IMR-90 (cell line): ENCODE data around the gene KIF25. TPM values are rescaled to one million over a fixed set of nuclear protein-coding genes. Genes with fewer than 3 reads are reported as not detected.

Experiments used
- ATAC-seq: fragments of 200-7000 bp; cut with Tn5 transposase; 2 replicates; pipeline ENCODE4 v1.9.1; 2020; ENCODE audit warnings: low read depth, mild to moderate bottlenecking, moderate library complexity
- BruUV-seq: library from RNA; stranded (reverse); fragments of 400-500 nt; replicated peaks from 2 replicates; lab custom pipeline; 2021; lab: Mats Ljungman, UMichigan
- CTCF ChIA-PET: fragments of 300-600 bp; formaldehyde crosslinking; extraction: SDS; loops from one replicate; lab custom pipeline; 2021; ENCODE audit warnings: antibody characterized with exemption; lab: Yijun Ruan, JAX
- POLR2A ChIA-PET: fragments of 300-600 bp; sonication (Branson Sonifier 250); formaldehyde crosslinking; loops from one replicate; lab custom pipeline; 2022; ENCODE audit warnings: antibody characterized with exemption; ENCODE audit not compliant: unreplicated experiment; lab: Charles Lee
- DNase-seq: peaks from one replicate; pipeline ENCODE4 v3.0.0; 2013
- H2AFZ ChIP-seq: replicated peaks from 2 replicates; pipeline ENCODE3; 2013; ENCODE audit warnings: low read length, mild to moderate bottlenecking; ENCODE audit not compliant: poor library complexity
- H2AK5ac ChIP-seq: 2 replicates; pipeline ENCODE4 v1.6.1; 2013; ENCODE audit warnings: low read depth, low read length, inconsistent platforms
- H2AK9ac ChIP-seq: replicated peaks from 2 replicates; pipeline ENCODE3; 2013; ENCODE audit warnings: mild to moderate bottlenecking, low read depth, low read length, moderate library complexity; ENCODE audit not compliant: poor library complexity
- H2BK120ac ChIP-seq: 2 replicates; pipeline ENCODE4 v1.6.1; 2013; ENCODE audit warnings: low read depth, low read length, inconsistent platforms
- H2BK15ac ChIP-seq: 3 replicates; pipeline ENCODE4 v1.6.1; 2013; ENCODE audit warnings: low read depth, low read length, inconsistent platforms
- H2BK20ac ChIP-seq: 2 replicates; pipeline ENCODE4 v1.6.1; 2013; ENCODE audit warnings: low read depth, mild to moderate bottlenecking, inconsistent platforms, low read length, moderate library complexity
- H2BK5ac ChIP-seq: 2 replicates; pipeline ENCODE4 v1.6.1; 2013; ENCODE audit warnings: mild to moderate bottlenecking, low read depth, low read length, inconsistent platforms; ENCODE audit not compliant: poor library complexity, severe bottlenecking
- H3K14ac ChIP-seq: replicated peaks from 2 replicates; pipeline ENCODE4 v1.6.1; 2013; ENCODE audit warnings: low read depth, low read length, inconsistent platforms
- H3K18ac ChIP-seq: 2 replicates; pipeline ENCODE4 v1.6.1; 2013; ENCODE audit warnings: low read depth, low read length, control low read depth
- H3K23ac ChIP-seq: 2 replicates; pipeline ENCODE4 v1.6.1; 2013; ENCODE audit warnings: low read depth, low read length, inconsistent platforms
- H3K27ac ChIP-seq: 2 replicates; pipeline ENCODE4 v1.5.1; 2013; ENCODE audit warnings: mild to moderate bottlenecking, control low read depth, low read length; ENCODE audit not compliant: insufficient read depth
- H3K27me3 ChIP-seq: 2 replicates; pipeline ENCODE4 v1.6.1; 2013; ENCODE audit warnings: low read length; ENCODE audit not compliant: control insufficient read depth, insufficient read depth
- H3K36me3 ChIP-seq: 2 replicates; pipeline ENCODE4 v1.6.1; 2013; ENCODE audit warnings: low read length, mixed read lengths; ENCODE audit not compliant: control insufficient read depth, insufficient read depth
- H3K4ac ChIP-seq: 2 replicates; pipeline ENCODE4 v1.6.1; 2013; ENCODE audit warnings: low read depth, low read length, inconsistent platforms
- H3K4me1 ChIP-seq: 2 replicates; pipeline ENCODE4 v1.6.1; 2013; ENCODE audit warnings: low read length, mixed read lengths; ENCODE audit not compliant: control insufficient read depth, insufficient read depth
- H3K4me2 ChIP-seq: 2 replicates; pipeline ENCODE4 v1.6.1; 2013; ENCODE audit warnings: low read depth, mild to moderate bottlenecking, control low read depth, low read length, moderate library complexity
- H3K4me3 ChIP-seq: 2 replicates; pipeline ENCODE4 v1.5.1; 2013; ENCODE audit warnings: low read depth, mild to moderate bottlenecking, control low read depth, low read length, moderate library complexity; ENCODE audit not compliant: insufficient read depth
- H3K56ac ChIP-seq: 2 replicates; pipeline ENCODE4 v1.6.1; 2013; ENCODE audit warnings: low read length, inconsistent platforms; ENCODE audit not compliant: insufficient read depth; ENCODE audit errors: extremely low read depth
- H3K79me1 ChIP-seq, 2 experiments: 2 replicates each; pipeline ENCODE4 v1.6.1; 2013; ENCODE audit warnings: low read length in 2 of 2, inconsistent platforms in 1 of 2, low read depth in 1 of 2
- H3K9ac ChIP-seq: 2 replicates; pipeline ENCODE4 v1.6.1; 2013; ENCODE audit warnings: low read depth, low read length, control low read depth
- H3K9me1 ChIP-seq: 2 replicates; pipeline ENCODE4 v1.6.1; 2013; ENCODE audit warnings: low read length, inconsistent platforms; ENCODE audit not compliant: insufficient read depth
- H3K9me3 ChIP-seq: 2 replicates; pipeline ENCODE4 v1.6.1; 2013; ENCODE audit warnings: low read length; ENCODE audit not compliant: control insufficient read depth, insufficient read depth
- H4K20me1 ChIP-seq: 2 replicates; pipeline ENCODE4 v1.6.1; 2013; ENCODE audit warnings: low read length, inconsistent platforms; ENCODE audit not compliant: insufficient read depth
- H4K5ac ChIP-seq: 2 replicates; pipeline ENCODE4 v1.6.1; 2013; ENCODE audit warnings: mild to moderate bottlenecking, low read depth, low read length, control low read depth
- H4K8ac ChIP-seq, 2 experiments: 2 replicates each; pipeline ENCODE4 v1.6.1; 2013; ENCODE audit warnings: low read depth in 2 of 2, low read length in 2 of 2, control low read depth in 1 of 2, inconsistent platforms in 1 of 2
- H4K91ac ChIP-seq: 2 replicates; pipeline ENCODE4 v1.6.1; 2013; ENCODE audit warnings: low read depth, low read length, inconsistent platforms; ENCODE audit not compliant: insufficient read depth
- BHLHE40 ChIP-seq: fragments of 150-350 bp; IDR thresholded peaks from 2 replicates; pipeline ENCODE4 v1.6.1; 2016; ENCODE audit warnings: mild to moderate bottlenecking, low read depth, low read length
- ELK1 ChIP-seq: fragments of 150-350 bp; IDR thresholded peaks from 2 replicates; pipeline ENCODE4 v1.6.1; 2016; ENCODE audit warnings: low read depth, mild to moderate bottlenecking, low read length, moderate library complexity, borderline replicate concordance
- RAD21 ChIP-seq: IDR thresholded peaks from 2 replicates; pipeline ENCODE4 v1.6.1; 2012; ENCODE audit warnings: low read length, improper control_type of control experiment
- WGBS, 2 experiments: methylation state at CpG; one replicate each; pipeline versions ENCODE4 v1.1.5 to v1.1.7; 2013; ENCODE audit warnings: missing lambda C conversion rate in 2 of 2; ENCODE audit not compliant: insufficient read length in 1 of 2; ENCODE audit errors: extremely low coverage in 2 of 2; 5-methylcytosine and 5-hydroxymethylcytosine counted together
- dilution Hi-C: fragments of 300-500 bp; cut with HindIII; formaldehyde crosslinking; loops from one replicate; pipeline ENCODE4 v1.14.3; 2018; ENCODE audit warnings: low sequenced_read_pairs; ENCODE audit not compliant: unreplicated experiment
- in situ Hi-C: fragments of 300-500 bp; cut with MboI; formaldehyde crosslinking; loops from 3 replicates; pipeline ENCODE4 v1.14.3; 2019; ENCODE audit warnings: low sequenced_read_pairs, inconsistent platforms, mixed read lengths
- intact Hi-C: fragments of 100-400 bp; cut with micrococcal nuclease; formaldehyde crosslinking; loops from 2 replicates; pipeline ENCODE4 v1.10.0; 2022
- polyA plus RNA-seq, 3 experiments: library from polyadenylated mRNA; depleted of rRNA; stranded (reverse); fragments of >200 nt; gene quantifications; 2 replicates each; pipeline ENCODE4 v1.2.3, GENCODE V29; 2012; ENCODE audit warnings: low replicate concordance in 1 of 3
- total RNA-seq: library from RNA; depleted of rRNA; stranded (reverse); fragments of >200 nt; gene quantifications from 2 replicates; pipeline ENCODE4 v1.2.3, GENCODE V29; 2012
- TF ChIP-seq, protein P1 (sequence below): conservative IDR thresholded peaks from 2 replicates; pipeline ENCODE4 v1.5.1; 2012; ENCODE audit warnings: mild to moderate bottlenecking, low read depth, low read length, improper control_type of control experiment

Gene KIF25
- total and polyA plus RNA-seq, 2 of the 4 experiments (the other 2 are of a cell fraction): not detected

DNA sequence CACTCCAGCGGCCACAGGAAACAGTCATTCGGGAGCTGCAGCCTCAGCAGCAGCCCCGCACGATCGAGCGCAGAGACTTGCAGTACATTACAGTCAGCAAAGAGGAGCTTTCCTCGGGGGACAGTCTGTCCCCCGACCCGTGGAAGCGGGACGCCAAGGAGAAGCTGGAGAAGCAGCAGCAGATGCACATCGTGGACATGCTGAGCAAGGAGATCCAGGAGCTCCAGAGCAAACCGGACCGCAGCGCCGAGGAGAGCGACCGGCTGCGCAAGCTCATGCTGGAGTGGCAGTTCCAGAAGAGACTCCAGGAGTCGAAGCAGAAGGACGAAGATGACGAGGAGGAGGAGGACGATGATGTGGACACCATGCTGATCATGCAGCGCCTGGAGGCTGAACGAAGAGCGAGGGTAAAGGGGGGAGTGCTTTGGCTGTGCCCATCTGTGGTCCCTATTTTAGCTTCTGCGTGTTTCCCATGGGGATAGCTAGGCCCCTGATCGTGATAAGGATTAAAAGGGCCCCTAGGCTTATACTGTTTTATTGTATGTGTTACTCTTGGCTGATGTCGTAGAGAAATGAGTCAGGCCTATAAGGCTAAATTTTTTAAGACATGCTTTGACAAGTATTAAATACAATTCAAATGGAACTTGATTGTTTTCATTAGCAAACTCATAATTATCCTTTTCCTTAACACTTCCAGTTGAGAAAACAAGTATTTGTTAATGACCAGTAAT, 45.5 kb upstream of the KIF25 start:
- no peak overlapping the region for H2BK15ac ChIP-seq
- H4K91ac ChIP-seq: no peak overlapping the region
- dilution Hi-C loops (no loop called here), intact Hi-C loops (loop anchor here (10.0 kb wide), 1 partner anchor 83 kb away; no protein-coding TSS in a partner anchor), in situ Hi-C loops (no loop called here)
- H3K18ac ChIP-seq: no peak overlapping the region
- no peak overlapping the region for H3K9ac ChIP-seq
- no peak overlapping the region for H2BK5ac ChIP-seq
- ChIA-PET POLR2A (no interaction called here), CTCF (no interaction called here)
- no peak overlapping the region for H2BK20ac ChIP-seq
- H4K5ac ChIP-seq: no peak overlapping the region
- H3K9me3 ChIP-seq: no peaks in the 10 kb centered on the region
- no peak overlapping the region for H2AK9ac ChIP-seq
- ATAC-seq (no peak), DNase-seq (no peak)
- H3K4me3 ChIP-seq: no peak overlapping the region
- H4K8ac ChIP-seq: no peak overlapping the region
- H3K9me1 ChIP-seq: peaks cover 7% of the 10 kb centered on the region; the same call in 1 of the 2 replicates
- H2AK5ac ChIP-seq: no peak overlapping the region
- TF ChIP-seq, protein P1, sequence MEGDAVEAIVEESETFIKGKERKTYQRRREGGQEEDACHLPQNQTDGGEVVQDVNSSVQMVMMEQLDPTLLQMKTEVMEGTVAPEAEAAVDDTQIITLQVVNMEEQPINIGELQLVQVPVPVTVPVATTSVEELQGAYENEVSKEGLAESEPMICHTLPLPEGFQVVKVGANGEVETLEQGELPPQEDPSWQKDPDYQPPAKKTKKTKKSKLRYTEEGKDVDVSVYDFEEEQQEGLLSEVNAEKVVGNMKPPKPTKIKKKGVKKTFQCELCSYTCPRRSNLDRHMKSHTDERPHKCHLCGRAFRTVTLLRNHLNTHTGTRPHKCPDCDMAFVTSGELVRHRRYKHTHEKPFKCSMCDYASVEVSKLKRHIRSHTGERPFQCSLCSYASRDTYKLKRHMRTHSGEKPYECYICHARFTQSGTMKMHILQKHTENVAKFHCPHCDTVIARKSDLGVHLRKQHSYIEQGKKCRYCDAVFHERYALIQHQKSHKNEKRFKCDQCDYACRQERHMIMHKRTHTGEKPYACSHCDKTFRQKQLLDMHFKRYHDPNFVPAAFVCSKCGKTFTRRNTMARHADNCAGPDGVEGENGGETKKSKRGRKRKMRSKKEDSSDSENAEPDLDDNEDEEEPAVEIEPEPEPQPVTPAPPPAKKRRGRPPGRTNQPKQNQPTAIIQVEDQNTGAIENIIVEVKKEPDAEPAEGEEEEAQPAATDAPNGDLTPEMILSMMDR: no peak
- TF ChIP-seq BHLHE40 (no peak), ELK1 (no peak), RAD21 (no peak)
- H4K20me1 ChIP-seq: no peaks in the 10 kb centered on the region
- H3K4me2 ChIP-seq: no peak overlapping the region
- H3K27me3 ChIP-seq: no peaks in the 10 kb centered on the region
- H3K23ac ChIP-seq: no peak overlapping the region
- no peak overlapping the region for H3K4ac ChIP-seq
- H3K79me1 ChIP-seq: 0 out of 4 replicates have a peak, but pooled peaks cover 0 to 3% of the 10 kb centered on the region in 2 experiments
- no peak overlapping the region for H2BK120ac ChIP-seq
- no peak overlapping the region for H2AFZ ChIP-seq
- H3K27ac ChIP-seq: no peak overlapping the region
- no peak overlapping the region for H3K14ac ChIP-seq
- H3K4me1 ChIP-seq: 0 out of 2 replicates have a peak, but pooled peaks cover 2% of the 10 kb centered on the region
- 97% methylated on average over 14 of the region's 29 CpGs; no CpG with 5 or more reads in 1 of the 2 experiments for WGBS, 2 experiments
- BruUV-seq: no TSS peak
- H3K56ac ChIP-seq: no peak overlapping the region
- H3K36me3 ChIP-seq: peaks cover 21% of the 10 kb centered on the region
